SIG-M5 (cell line): ENCODE results near the gene RPL13A.
A peak's percentile ranks its signal among the peaks of the same experiment; 100 is the strongest.
"Not testable (repeated sequence)": the region's sequence is repeated elsewhere in the genome, so short reads cannot be mapped to it uniquely, and the experiment has no call there.

Experiments used
- DNase-seq: peaks from one replicate; lab custom pipeline; 2025; lab: John Stamatoyannopoulos, UW

RPL13A gene

DNA sequence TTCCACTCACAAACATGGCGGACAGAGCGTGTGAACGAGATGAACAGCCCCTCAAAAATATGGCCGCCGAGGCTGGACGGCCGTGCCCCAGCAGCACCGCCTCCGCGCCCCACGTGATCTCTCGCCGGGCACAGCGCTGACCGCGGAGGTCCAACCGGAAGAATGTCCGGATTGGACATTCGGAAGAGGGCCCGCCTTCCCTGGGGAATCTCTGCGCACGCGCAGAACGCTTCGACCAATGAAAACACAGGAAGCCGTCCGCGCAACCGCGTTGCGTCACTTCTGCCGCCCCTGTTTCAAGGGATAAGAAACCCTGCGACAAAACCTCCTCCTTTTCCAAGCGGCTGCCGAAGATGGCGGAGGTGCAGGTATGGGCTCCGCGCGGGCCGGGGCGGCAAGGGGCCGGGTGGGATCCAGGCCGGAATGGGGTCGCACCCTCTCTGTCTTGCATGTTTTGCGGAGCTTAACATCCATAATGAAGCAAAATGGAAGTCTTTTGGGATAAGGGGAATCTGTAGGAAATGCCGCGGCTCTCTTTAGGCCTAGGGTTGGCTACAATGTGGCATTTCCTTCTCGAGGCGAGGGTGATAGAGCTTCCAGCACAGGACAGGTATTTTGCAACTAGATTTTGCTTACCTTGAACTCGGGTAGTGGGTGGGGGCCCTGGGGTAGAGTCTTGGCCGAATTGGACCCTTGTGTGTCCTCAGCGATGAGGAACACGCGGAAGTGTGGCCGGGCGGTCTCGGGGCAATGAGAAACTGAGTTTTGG lies at the start of gene RPL13A:
Gene RPL13A, plus strand, starts transcription at position 332 of the 769 bp plus-strand sequence. Its CDS starts 22 bp downstream, at position 354.
- peak; percentile 79 for DNase-seq

GRCh38 chr19:49438261-49438660 lies 49.1 kb upstream of the RPL13A start:
- DNase-seq, result no peak

DNA sequence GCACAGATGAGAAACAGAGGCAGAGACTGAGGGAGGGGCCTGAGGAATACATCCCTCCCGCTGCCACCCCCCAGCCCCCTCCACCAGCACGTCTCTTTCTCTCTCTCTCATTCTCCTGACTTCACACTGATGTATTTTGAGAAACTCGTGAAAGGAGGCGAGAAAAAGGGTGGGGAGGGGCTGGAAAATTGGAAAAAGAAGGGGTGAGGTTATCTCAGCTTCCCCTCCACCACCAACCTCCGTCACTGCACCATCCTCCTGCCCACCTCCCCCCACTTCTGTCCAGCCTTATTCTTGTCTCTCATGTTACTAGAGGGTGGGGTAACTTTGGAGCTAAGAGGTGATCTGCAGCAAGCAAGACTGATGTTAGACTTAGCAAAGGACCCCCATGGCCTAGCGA lies 47.6 kb upstream of the RPL13A start:
- no peak for DNase-seq

DNA sequence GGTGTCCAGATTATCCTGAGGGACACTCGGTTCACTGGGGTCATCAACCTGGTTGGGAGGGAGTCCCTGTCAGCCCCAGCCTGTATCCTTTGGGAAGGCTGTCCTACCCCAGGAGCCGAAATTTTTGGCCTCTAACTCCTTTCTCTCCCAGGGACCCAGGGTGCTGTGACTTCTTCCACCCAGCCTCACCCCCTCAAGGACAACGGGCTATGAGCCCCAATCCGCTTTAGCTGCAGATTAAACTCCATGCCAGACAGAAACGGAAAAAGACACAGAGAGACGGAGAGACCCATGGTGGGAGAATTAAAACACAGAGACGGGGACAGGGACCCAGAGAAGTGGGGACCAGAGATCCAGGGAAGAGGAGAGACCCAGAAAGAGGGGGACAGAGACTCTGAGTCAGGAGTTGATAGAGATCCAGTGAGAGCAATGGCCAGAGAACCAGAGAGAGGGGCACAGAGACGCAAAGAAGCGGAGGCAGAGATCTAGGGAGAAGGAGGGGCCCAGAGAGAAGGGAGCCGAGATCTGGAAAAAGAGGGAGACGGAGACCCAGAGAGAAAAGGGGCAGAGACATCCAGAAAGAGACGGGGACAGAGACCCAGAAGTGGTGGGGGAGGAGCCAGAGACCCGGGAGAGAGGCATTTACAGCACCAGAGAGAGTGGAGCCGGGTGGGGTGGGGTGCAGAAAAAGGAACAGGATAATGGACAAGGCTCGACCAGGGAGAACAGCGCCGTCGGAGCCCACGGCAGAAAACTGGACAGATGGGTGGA lies 46.8 kb upstream of the RPL13A start:
- DNase-seq, result no peak

DNA sequence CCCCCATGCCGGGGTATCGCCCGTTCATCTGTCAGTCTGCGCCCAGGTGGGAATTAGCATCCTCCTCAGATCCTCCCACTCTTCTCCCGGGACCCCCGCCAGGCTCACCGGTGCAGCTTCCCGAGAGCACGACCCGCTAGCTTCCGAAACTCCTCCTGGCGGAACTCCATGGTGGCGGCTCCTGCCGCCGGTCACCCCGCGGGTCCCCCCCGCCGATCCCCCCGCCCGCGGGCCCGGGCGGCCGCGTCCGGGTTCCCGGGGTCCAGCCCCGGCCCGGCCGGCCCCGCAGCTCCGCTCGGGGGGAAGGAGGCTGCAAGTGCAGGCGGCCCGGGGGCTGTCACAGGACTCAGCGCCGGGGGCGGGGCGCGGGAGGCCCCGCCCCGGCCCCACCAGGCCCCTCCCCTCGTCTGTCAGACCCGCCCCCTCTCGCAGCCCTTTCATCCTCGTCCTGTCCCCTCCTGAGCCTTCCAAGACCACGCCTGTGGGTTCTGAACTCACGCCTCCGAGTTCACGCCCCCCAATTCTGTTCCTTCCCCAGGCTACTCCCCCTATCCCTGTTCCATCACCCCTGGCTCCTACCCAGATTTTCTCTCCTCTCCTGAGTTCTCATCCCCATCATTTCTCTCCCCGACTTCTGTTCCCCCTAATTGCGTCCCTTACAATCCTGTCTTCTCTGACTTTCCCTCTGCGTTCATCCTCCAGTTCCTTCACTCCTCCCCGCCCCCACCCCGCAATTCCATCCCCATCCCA lies 46.0 kb upstream of the RPL13A start, which contains the start of gene SLC17A7:
Gene SLC17A7, minus strand, starts transcription at position 318 of the 750 bp plus-strand sequence. Its CDS starts 148 bp downstream, at position 170.
- no peak for DNase-seq

DNA sequence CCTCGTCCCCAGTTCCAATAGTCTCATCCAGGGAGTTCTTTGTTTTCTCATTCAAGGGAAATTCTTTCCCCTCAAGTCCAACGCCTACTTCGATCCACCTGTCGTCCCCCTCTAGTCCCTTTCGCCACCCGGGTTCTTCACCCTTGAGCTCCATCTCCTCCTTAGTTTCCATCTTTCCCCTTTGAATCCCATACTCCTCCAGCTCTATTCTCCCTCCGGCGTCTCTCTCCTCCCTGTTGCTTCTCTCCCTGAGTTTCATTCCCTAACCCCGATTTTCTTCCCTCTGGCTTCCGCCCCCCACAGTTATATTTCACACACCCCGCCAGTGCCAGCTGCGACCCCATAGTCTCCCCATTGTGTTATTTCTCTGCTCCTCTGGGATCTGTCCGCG lies 45.5 kb upstream of the RPL13A start:
- no peak for DNase-seq

GRCh38 chr19:49442354-49442753 lies 45.1 kb upstream of the RPL13A start:
- DNase-seq, result no peak

DNA sequence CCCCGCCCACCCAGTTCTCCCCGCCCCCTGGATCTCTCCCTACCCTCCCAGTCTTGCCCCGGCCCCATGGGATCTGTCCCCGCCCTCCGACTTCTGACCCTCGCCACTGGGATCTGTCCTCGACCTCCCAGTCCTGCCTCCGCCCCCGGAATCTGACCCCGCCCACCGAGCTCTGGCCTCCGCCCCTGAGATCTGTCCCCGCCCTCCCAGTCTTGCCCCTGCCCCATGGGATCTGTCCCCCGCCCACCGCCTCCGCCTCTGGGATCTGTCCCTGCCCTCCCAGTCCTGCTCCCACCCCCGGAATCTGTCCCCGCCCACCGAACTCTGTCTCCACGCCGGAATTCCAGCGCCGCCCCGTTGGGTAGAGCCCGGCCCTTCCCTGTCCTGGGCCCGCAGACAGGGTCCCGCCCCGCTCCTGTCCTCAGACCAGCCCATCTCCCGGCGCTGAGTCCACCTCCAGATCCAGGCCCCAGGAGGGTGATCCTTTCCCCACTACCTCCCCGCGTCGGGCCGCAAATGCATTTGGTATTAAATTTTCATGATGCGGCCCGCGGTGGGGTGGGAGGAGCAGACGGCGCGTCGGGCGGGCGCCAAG lies 44.5 kb upstream of the RPL13A start:
- DNase-seq, result no peak

GRCh38 chr19:49443366-49444099 lies 43.9 kb upstream of the RPL13A start:
- DNase-seq, result peak; percentile 54

DNA sequence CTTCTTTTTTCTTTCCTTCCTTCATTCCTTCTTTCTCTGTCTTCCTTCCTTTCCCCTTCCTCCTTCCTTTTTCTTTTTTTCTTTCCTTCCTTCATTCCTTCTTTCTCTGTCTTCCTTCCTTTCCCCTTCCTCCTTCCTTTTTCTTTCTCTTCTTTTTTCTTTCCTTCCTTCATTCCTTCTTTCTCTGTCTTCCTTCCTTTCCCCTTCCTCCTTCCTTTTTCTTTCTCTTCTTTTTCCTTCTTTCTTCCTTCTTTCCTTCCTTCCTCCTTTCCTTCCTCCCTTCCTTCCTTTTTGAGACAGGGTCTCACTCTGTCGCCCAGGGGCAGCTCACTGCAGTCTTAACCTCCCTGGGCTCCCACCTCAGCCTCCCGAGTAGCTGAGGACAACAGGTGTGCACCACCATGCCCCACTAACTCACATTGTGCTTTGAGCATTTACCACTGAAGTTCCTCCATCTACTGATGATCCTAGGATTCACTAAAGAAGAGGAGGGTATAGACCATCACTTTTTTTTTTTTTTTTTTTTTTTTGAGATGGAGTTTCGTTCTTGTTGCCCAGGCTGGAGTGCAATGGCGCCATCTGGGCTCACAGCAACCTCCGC lies 43.2 kb upstream of the RPL13A start:
- DNase-seq, result not testable (repeated sequence)

GRCh38 chr19:49445997-49446396 lies 41.4 kb upstream of the RPL13A start:
- no peak for DNase-seq

GRCh38 chr19:49447485-49448431 lies 39.6 kb upstream of the RPL13A start:
- DNase-seq, result no peak

DNA sequence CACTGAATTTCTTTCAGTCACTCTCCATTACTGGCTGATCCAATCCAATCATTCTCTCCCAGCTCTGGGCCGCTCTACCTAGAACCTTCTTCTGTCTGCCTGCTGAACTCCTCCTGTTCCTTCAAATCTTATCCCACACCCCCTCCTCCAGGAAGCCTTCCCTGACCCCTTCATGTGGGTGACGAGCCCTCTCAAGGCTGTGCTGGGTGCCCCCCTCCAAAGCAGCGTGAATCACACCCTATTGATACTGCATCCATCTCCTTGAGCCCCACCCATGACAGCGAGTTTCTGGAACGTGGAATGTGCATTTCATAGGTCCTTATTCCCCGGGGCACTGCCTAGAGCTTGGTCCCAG lies 39.0 kb upstream of the RPL13A start:
- no peak for DNase-seq

DNA sequence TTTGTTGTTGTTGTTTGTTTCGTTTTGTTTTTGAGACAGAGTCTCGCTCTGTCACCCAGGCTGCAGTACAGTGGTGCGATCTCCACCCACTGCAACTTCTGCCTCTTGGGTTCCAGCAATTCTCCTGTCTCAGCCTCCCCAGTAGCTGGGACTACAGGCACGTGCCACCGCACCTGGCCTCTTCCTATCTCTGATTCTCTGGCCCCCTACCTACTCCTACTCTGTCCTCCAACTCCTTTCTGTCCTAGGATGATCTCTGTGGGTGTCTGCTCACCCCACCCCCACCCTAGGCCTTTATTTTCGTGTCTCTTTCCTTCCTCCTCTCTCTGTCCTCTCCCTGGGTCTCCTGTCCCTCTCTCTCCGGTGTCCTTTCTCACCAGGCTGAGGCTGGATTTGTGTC lies 37.0 kb upstream of the RPL13A start:
- no peak for DNase-seq

DNA sequence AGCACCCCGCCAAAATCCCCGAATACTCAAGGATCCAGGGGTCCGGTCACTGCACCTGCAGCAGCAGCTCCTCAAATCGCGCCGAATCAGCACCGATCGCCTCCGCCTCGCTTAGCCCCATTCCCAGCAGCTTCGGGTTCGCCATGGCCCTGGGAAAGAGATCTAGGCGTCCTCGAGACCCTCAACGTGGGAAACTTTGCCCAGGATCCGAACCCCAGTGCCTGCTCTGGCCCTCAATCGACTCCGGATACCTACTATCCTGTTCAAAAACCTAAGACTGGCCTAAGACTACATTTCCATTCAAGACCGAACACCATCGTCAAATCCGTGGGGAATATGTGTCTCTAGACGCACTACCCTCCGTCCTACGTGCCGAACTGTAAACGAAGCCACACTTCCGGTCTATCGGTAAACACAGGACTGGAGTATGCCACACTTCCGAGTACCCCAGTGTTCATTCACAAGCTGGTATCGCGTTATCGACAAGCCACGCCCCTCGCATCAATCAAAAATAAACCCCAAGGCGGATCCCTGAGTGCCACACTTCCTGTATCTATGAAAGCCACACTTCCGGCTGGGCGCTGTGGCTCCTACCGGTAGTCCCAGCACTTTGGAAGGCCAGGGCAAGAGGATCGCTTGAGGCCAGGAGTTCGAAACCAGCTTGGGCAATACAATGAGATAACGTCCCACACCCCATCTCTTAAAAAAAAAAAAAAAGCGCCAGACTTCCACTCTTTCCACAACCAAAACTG lies 35.8 kb upstream of the RPL13A start, which contains the start of gene PIH1D1:
Gene PIH1D1, minus strand, starts transcription at position 385 of the 752 bp plus-strand sequence. Its CDS starts 240 bp downstream, at position 145.
- peak; percentile 96 for DNase-seq

- peak; percentile 51 for DNase-seq
These were observed 34.2 kb upstream of the RPL13A start, which contains the start of gene ALDH16A1 for GRCh38 chr19:49453013-49453756. TSS of gene ALDH16A1 (plus strand) at chr19:49453225. CDS start at chr19:49453332, 107 bp downstream.

GRCh38 chr19:49453757-49454240 lies 33.6 kb upstream of the RPL13A start:
- DNase-seq, result no peak

DNA sequence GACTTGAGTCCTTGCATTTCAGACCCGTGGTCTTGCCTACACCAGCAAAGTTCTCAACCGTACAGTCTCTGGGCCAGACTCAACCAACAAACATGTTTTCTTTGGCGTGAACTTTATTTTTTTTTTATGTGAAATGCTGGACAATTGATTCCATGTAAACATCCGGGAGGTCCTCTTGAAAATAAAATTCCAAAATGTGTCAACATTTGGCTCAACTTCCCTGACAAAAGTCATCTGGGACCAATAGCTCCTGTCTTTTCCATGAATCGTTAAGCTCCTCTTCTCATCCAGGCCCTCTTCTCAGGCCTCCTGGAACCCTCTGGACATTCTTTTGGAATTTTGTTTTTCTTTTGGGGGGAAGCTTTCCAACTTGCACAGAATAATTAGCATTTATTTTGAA lies 31.6 kb upstream of the RPL13A start:
- DNase-seq, result no peak
